HG02884 (cell line): Measurements from ENCODE around the gene SSRP1.
A peak's percentile ranks its signal among the peaks of the same experiment; 100 is the strongest.

Source experiments
- ATAC-seq: cut with Tn5 transposase; IDR thresholded peaks from one replicate; pipeline ENCODE4 v1.9.1; 2021; ENCODE audit warnings: mild to moderate bottlenecking, moderate library complexity; ENCODE audit not compliant: unreplicated experiment

SSRP1 gene

DNA sequence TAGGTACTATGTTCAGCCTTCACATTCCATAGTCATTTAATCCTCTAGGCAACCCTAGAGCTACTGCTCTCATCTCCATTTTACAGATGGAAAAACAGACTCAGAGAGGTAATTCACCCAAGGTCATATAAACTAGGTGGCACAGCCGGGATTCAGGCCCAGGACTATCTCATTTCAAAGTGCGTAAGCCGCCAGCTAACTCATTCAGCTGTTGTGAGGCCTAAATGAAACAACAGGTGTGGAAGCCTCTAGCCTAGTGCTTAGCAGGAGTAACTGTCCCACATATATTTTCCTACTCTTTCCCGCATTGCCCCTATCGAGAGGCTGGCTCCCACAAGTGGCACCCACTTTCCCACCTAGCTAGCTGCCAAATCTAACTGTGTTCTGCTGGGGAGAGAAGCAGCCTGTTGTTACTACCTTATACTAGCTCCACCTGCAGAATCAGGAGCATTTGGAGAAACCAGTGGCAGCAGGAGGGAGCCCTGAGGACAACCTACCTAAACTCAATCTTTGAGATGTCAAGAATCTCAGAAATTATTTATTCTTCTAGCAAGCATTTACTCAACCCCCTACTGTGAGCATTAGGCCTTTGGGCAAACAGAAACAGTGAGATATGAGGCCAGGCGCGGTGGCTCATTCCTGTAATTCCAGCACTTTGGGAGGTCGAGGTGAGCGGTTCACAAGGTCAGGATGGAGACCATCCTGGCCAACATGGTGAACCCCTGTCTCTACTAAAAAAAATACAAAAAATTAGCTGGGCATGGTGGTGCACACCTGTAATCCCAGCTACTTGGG lies 24.4 kb upstream of the SSRP1 start:
- ATAC-seq = no peak

DNA sequence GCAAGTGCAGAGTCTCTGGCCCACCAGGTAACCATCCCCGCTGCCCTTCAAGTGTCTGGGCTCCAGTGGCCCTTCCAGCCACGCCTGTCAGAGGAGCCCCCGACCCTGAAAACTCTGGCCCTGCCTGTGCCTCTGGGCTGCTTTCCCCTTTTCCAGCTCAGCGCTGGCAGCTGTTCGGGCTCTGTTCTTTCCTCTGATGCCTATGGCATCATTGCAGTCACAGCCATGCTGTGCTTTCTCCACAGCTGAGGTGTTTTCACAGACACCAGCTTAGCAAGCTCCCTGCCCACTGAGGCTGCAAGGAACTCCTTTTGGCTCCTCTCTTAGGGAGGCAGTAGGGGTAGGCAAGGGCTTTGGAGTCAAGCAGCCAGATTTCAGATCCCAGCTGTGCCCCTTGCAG lies 23.7 kb upstream of the SSRP1 start:
- ATAC-seq = no peak

- no peak for ATAC-seq
Observed at GRCh38 chr11:57358991-57359390, 23.3 kb upstream of the SSRP1 start.

DNA sequence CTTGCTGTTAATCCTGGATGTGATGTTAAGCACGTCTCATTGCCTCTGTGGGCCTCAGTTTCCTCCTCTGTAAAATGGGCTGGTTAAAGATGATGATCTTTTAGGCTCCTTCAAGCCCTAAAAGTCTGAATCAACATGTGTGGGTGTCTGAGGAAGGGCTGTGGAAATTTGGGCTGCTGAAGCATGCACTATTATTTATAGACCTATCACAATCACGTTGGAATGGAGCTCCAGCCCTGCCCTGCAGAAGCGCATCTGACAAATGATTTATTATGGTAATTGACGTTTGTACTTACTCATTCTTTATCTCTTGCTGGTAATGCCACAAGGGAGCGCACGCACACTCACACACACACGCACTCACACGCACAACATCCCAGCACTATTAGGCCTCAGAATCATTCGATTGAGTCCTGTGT lies 22.9 kb upstream of the SSRP1 start:
- no peak for ATAC-seq

DNA sequence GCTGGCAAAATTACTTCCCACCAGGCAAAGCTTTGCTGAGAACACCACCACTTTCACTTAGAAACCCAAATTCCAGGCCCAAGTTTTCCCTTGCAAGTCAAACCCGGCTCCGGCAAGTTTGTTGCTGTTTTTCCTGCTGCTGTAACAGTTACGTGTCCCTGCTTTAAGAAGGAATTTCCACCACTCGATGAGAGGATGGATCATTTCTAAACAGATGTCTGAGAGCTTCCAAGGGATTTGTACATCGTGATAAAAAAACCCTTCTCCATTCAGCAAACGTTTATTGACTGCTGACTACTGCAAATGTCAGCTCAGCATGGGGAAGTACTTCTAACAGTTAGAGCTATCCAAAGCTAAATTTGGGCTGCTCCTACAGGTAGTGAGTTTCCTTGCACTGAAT lies 22.2 kb upstream of the SSRP1 start:
- no peak for ATAC-seq

DNA sequence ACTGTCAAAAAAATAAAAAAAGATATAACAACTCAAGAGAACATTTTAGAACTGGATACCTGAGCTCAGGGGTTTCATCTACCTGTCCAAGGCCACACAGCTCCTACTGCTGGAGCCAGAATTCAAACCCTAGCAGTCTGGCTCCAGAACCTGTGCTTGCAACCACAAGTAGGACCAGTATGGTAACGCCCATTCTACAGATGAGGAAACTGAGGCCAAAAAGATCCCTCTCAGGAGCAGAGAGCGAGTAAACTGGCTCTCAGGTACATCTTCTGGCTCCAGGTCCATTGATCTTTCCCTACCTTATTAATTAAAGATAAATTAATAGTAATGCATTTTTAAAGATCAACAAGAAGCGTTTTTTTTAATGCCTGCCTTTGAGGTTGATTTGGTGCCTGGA lies 21.6 kb upstream of the SSRP1 start:
- ATAC-seq = no peak

DNA sequence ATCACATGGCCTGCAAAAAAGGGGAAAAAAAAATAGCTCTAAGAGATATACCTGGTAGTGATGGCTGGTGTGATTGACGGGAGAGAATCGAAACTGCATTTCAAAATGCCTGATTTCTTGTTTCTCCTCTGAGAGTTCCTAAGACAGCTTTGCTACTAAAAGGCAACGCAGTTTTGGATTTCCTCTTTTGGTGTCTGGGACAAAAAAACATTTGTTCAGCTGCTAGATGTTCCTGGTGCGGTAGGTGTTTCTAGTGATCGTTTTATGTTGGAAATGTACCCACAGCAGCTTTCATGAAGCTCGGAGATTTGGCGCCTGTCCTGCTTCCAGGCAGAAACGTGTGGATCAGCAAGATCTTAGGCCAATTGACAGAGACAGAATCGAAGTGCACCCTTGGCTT lies 20.6 kb upstream of the SSRP1 start:
- ATAC-seq = no peak

DNA sequence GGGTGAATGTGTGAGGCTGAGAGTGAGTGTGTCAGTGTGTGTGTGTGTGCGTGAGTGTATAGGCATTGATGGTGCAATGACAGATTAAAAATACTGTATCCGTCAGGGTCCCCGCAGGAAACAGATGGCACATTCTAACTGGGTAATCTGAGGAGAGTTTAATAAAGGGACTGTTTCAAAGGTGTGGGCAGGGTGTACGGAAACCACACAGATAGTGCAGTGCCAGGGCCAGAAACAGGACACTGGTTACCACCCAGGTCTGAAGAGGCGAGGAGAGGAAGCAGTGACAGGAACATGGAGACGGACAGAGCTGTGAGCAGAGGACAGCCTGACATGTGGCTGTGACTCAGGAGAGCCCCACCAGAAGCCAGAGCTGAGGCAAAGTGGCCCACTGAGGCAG lies 19.0 kb upstream of the SSRP1 start:
- no peak for ATAC-seq

GRCh38 chr11:57353852-57354251 lies 18.2 kb upstream of the SSRP1 start:
- no peak for ATAC-seq

GRCh38 chr11:57353446-57353845 lies 17.8 kb upstream of the SSRP1 start:
- ATAC-seq = no peak

DNA sequence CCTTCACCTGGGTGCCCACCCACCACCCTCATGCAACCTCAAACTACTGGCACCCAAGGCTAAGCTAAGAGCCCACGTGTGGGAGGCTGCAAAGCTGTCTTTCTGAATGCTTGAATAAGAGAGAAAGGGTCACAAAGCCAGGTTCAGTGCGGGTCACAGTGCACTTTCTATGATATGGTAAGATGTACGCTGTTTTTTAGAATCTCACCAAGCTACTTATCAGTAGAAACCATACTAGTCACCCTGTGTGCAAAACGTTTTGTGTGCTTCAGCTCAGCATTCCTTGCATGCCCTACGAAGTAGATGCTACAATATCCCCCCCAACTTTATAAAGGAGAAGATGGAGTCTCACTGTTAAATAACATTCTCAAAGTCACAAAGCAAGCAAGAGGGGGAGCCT lies 17.3 kb upstream of the SSRP1 start:
- ATAC-seq = no peak

DNA sequence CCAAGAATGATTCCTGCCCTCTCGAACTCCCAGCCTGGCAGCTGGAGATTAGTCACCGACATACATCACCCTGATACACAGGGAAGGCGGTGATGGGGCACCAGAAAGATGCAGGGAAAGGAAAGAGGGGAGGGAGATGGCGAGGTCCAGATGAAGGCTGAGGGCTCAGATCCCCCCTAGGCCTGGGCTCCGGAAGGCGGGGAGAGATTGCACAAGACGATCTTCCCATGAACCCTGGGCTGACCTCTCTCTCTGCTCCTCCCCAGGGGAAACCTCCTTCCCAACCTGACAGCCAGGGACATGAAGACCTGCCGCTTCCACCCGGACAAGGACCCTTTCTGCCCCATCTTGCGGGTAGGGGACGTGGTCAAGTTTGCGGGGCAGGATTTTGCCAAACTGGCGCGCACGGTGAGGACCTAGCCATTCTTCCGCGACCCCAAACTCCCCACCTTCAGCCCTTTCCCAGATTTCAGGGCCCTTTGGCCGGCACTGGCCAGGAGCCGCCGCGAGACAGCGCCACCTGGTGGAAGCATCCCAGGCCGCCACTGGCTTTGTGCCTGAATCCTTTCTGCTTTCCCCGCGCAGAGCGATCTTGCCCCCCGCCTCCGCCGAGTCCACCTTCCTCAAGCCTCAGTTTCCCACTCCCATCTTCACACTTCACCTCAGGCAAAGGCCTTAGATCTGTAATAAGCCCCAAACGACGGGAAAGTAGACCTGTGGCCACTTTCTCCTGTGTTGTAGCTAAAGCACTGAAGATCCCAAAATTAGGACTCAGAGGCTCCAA lies 14.0 kb upstream of the SSRP1 start:
- ATAC-seq = no peak

GRCh38 chr11:57348636-57349313 lies 13.1 kb upstream of the SSRP1 start:
- ATAC-seq = no peak

DNA sequence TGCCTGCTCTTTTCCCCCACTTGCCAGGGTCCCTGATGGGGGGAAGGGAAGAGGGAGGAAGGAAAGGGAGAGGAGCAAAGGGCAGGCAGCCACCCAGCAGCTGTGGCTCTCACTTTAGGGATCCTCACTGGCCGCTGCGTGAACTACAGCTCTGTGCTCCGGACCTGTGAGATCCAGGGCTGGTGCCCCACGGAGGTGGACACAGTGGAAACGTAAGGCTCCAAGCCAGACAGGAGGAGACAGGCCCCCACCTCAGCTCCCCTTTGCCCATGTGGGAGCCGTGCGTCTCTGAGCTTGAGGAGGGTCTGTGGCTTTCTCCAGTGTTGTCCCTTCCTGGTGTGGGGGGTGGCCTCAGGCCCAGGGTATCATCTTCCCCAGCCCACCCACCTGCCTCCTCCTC lies 12.4 kb upstream of the SSRP1 start:
- no peak for ATAC-seq

- no peak for ATAC-seq
Observed at GRCh38 chr11:57347336-57347735, 11.6 kb upstream of the SSRP1 start.

DNA sequence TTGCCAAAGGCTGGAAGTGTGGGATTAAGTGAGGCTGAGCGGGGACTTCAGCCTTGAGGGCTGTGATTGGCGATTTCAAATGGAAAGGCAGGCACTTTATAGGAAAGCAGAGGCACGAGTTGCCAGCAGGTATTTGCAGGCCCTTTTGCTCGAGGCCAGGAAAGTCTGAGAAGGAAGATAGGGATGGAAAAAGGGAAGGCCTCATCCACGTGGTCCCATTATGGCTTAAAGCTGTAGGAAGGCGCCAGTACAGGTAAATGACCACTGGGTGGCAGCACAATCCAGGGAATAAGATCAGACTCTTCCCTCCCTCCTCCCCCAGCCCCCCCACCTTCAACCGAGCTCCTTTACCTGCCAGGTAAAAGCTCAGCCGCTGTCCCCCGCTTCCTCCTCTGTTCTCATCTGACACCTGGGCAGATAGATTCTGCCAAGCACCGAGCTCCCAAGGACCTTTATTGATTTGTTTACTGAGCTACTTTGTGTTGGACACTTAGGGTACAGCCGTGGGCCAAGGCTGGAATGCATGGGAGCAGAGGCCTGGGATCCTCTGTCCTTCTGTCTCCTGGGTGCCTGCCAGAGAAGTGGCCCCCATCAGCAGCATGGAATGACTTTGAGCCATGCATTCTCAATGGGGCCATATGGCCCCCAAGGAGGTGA lies 10.0 kb upstream of the SSRP1 start:
- peak; percentile 87 for ATAC-seq

DNA sequence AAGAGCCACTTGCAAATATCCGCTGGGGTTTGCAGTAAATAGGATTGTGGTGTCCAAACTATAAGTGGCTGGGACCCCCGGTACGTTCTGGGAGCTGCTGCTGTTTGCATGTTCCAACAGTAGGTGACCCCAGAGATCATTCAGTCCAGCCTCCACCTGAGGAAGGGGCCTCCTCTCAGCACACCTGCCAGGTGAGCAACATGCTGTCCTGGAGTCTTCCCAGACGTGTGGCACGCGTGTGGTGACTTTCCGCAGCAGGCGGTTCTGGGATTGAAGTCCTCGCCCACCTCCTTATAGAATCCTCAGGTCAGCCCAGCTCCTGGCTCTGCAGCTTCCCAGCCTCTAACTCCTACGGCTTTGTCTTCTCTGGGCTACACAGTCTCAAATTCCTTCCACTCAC lies 9.1 kb upstream of the SSRP1 start:
- ATAC-seq = no peak

GRCh38 chr11:57343825-57344224 lies 8.1 kb upstream of the SSRP1 start:
- no peak for ATAC-seq

GRCh38 chr11:57342702-57343101 lies 7.0 kb upstream of the SSRP1 start:
- no peak for ATAC-seq

GRCh38 chr11:57341250-57341808 lies 5.6 kb upstream of the SSRP1 start:
- no peak for ATAC-seq

GRCh38 chr11:57340039-57340615 lies 4.4 kb upstream of the SSRP1 start:
- ATAC-seq = no peak
